Upper lobe of left lung (tissue), 6 donors: ENCODE measurements around the gene CRYBG1. TPM values are rescaled to one million over a fixed set of nuclear protein-coding genes. Genes with fewer than 3 reads are reported as not detected.

Source experiments
- ATAC-seq, 2 donors: fragments of 200-7000 bp; cut with Tn5 transposase; one replicate each; pipeline ENCODE4 v1.9.1; 2022; ENCODE audit warnings: mild to moderate bottlenecking in 2 of 2, moderate library complexity in 2 of 2; ENCODE audit not compliant: low FRiP score in 2 of 2
- DNase-seq, 2 donors: peaks; one replicate each; pipeline ENCODE4 v3.0.0-alpha.2; 2019 to 2020
- H3K27ac ChIP-seq, 4 donors: fragments of 200-600 bp; sonication (generic); one replicate each; pipeline ENCODE4 v1.5.1; 2016 to 2019
- H3K27me3 ChIP-seq, 4 donors: fragments of 200-600 bp; sonication (generic); one replicate each; pipeline ENCODE4 v1.5.1; 2017 to 2019
- H3K36me3 ChIP-seq, 4 donors: fragments of 200-600 bp; sonication (generic); one replicate each; pipeline ENCODE4 v1.5.1; 2016 to 2019
- H3K4me1 ChIP-seq, 4 donors: fragments of 200-600 bp; sonication (generic); one replicate each; pipeline ENCODE4 v1.5.1; 2018 to 2019
- H3K4me3 ChIP-seq, 4 donors: fragments of 200-600 bp; sonication (generic); one replicate each; pipeline ENCODE4 v1.5.1; 2017 to 2019; ENCODE audit warnings: mild to moderate bottlenecking in 2 of 4, moderate library complexity in 1 of 4
- H3K9me3 ChIP-seq, 4 donors: fragments of 200-600 bp; sonication (generic); one replicate each; pipeline ENCODE4 v1.5.1; 2018 to 2019
- EP300 ChIP-seq, 4 donors: sonication (generic); formaldehyde crosslinking; IDR thresholded peaks; one replicate each; pipeline ENCODE4 v1.5.1; 2017; ENCODE audit warnings: antibody characterized with exemption in 4 of 4, control low read depth in 2 of 4
- POLR2A ChIP-seq, 4 donors: fragments of 450-650 bp; IDR thresholded peaks; one replicate each; pipeline ENCODE4 v1.5.1; 2016 to 2017; ENCODE audit warnings: antibody characterized with exemption in 4 of 4, mild to moderate bottlenecking in 2 of 4
- POLR2AphosphoS5 ChIP-seq, 2 donors: sonication (generic); formaldehyde crosslinking; IDR thresholded peaks; one replicate each; pipeline ENCODE4 v1.5.1; 2017; ENCODE audit warnings: antibody characterized with exemption in 2 of 2
- WGBS, 2 donors: methylation state at CpG; one replicate each; pipeline ENCODE4 v1.1.5; 2017 to 2018; 5-methylcytosine and 5-hydroxymethylcytosine counted together
- total RNA-seq, 6 donors: library from RNA; depleted of rRNA in 4 of 6; stranded (reverse); fragments of >200 nt in 4 of 6; gene quantifications; one replicate each; pipeline versions ENCODE4 v1.1.0 to v1.2.1, GENCODE V29; 2016 to 2021
- TF ChIP-seq, protein P1 (sequence below), 6 experiments: fragments of 450-650 bp in 4 of 6; fragments of 200-600 bp in 2 of 6; sonication (generic) in 2 of 6; IDR thresholded peaks; one replicate each; pipeline ENCODE4 v1.5.1; 2016 to 2019; ENCODE audit warnings: antibody characterized with exemption in 6 of 6
- donor health status: DM: no; HTN: no; CAD: no; lungs with moderate emphysema.
- donor health status: DM: no; HTN: yes; CAD: no; lungs with severe emphysema.

Gene CRYBG1
- total RNA-seq, 6 donors from 2014 or later = 17.8 to 35.1 (median 25.5) TPM

DNA sequence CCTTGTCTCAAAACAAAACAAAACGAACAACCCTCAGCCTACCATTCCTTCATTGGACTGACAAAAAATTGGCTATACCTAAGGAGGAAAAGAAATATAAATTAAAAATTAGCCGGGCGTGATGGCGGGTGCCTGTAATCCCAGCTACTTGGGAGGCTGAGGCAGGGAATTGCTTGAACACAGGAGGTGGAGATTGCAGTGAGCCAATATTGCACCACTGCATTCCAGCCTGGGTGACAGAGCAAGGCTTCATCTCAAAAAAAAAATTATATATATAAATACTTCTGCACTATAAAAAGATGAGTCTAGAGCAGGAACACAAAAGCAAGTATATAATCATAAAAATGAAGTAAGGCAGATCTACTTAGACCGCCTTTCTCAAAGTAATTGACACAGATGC lies 109.8 kb downstream of the CRYBG1 start:
- Histone ChIP-seq H3K36me3 (no peaks in the 10 kb centered on the region), H3K4me1 (no peaks in the 10 kb centered on the region), H3K27ac (no peak overlapping the region), H3K9me3 (no peaks in the 10 kb centered on the region), H3K4me3 (no peak overlapping the region), H3K27me3 (no peaks in the 10 kb centered on the region)
- TF ChIP-seq POLR2A (IDR thresholded peaks at IDR 0.05) (no peak), POLR2AphosphoS5 (IDR thresholded peaks at IDR 0.05) (no peak), EP300 (IDR thresholded peaks at IDR 0.05) (no peak)
- TF ChIP-seq, protein P1, sequence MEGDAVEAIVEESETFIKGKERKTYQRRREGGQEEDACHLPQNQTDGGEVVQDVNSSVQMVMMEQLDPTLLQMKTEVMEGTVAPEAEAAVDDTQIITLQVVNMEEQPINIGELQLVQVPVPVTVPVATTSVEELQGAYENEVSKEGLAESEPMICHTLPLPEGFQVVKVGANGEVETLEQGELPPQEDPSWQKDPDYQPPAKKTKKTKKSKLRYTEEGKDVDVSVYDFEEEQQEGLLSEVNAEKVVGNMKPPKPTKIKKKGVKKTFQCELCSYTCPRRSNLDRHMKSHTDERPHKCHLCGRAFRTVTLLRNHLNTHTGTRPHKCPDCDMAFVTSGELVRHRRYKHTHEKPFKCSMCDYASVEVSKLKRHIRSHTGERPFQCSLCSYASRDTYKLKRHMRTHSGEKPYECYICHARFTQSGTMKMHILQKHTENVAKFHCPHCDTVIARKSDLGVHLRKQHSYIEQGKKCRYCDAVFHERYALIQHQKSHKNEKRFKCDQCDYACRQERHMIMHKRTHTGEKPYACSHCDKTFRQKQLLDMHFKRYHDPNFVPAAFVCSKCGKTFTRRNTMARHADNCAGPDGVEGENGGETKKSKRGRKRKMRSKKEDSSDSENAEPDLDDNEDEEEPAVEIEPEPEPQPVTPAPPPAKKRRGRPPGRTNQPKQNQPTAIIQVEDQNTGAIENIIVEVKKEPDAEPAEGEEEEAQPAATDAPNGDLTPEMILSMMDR (IDR thresholded peaks at IDR 0.05) = no peak
- whole genome bisulfite sequencing, 2 donors = 91% methylated on average over 5 of the region's 5 CpGs
- ATAC-seq (no peak), DNase-seq (no peak)

DNA sequence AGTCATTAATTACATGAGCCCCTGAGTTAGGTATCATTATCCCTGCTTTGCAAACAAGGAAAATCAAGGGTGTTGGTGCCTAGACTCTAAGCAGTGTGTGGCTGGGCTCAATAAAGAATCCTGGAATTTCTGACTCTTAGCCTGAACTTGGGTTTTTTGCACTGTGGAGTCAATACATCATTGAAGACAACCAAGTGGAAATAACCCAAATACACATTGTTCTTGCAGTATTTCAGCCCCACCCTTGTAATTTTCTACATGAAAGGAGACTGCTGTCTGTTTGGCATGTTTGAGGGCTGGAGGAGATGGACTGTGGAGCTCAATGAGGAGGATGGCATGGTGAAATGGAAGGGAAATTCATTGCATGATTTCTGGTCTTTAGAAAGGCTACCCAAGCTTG lies 110.3 kb downstream of the CRYBG1 start:
- H3K9me3 ChIP-seq = no peaks in the 10 kb centered on the region
- TF ChIP-seq POLR2A (IDR thresholded peaks at IDR 0.05) (no peak), POLR2AphosphoS5 (IDR thresholded peaks at IDR 0.05) (no peak), EP300 (IDR thresholded peaks at IDR 0.05) (no peak)
- TF ChIP-seq, protein P1 (IDR thresholded peaks at IDR 0.05) = no peak
- DNase-seq (no peak), ATAC-seq (no peak)
- no peak overlapping the region for H3K27ac ChIP-seq
- no peak overlapping the region for H3K4me3 ChIP-seq
- H3K27me3 ChIP-seq = no peaks in the 10 kb centered on the region
- H3K36me3 ChIP-seq = no peaks in the 10 kb centered on the region
- no peaks in the 10 kb centered on the region for H3K4me1 ChIP-seq

DNA sequence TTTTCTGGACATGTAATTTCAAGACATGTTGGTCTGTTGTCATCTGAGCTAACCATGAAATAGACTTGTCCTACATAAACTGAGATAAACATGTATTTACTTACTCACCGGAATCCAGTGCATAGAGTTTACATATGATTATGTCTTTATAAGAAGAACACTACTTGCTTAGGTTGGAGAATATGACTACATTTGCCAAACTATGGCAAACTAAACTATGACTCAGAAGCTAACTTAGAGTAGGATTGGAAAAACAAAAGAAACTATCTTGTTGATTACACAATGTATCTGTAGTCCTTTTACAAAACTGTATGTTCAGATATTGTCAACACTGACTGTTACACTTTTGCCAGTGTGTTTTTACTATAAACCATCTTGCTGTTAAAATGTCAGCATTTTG lies 113.3 kb downstream of the CRYBG1 start:
- 88 to 100% methylated on average over 1 of the region's 1 CpG for WGBS, 2 donors
- TF ChIP-seq POLR2AphosphoS5 (IDR thresholded peaks at IDR 0.05) (no peak), POLR2A (IDR thresholded peaks at IDR 0.05) (no peak), EP300 (IDR thresholded peaks at IDR 0.05) (no peak)
- TF ChIP-seq, protein P1 (IDR thresholded peaks at IDR 0.05) = no peak
- Histone ChIP-seq H3K27ac (no peak overlapping the region), H3K36me3 (no peaks in the 10 kb centered on the region), H3K4me3 (no peak overlapping the region), H3K4me1 (no peaks in the 10 kb centered on the region), H3K9me3 (no peaks in the 10 kb centered on the region), H3K27me3 (no peaks in the 10 kb centered on the region)
- ATAC-seq (no peak), DNase-seq (no peak)

DNA sequence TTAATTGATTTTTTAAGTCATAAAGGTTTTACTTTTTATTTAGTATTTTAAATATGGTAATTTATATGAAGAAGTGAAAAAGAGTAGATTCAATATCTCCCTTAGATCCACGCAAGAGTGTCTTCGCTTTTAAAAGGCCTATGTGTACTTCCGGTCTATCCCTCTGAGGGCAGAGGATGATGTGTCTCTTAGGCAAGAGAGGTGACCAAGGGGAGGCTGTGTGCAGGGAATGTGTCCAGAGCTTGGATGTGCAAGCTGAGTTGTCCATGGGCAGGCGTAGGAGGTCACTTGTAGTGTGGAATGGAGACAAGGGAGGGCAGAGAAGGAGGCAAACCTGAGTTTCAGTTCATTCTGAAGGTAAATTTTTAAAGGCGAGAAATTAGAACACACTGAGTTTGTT lies 113.9 kb downstream of the CRYBG1 start:
- no peak overlapping the region for H3K27ac ChIP-seq
- H3K36me3 ChIP-seq = no peaks in the 10 kb centered on the region
- no peak for DNase-seq
- H3K9me3 ChIP-seq = no peaks in the 10 kb centered on the region
- no peak overlapping the region for H3K4me3 ChIP-seq
- no peaks in the 10 kb centered on the region for H3K4me1 ChIP-seq
- ATAC-seq = no peak
- H3K27me3 ChIP-seq = no peaks in the 10 kb centered on the region
- no peak for TF ChIP-seq POLR2AphosphoS5 (IDR thresholded peaks at IDR 0.05)
- no peak for TF ChIP-seq POLR2A (IDR thresholded peaks at IDR 0.05)
- TF ChIP-seq, protein P1 (IDR thresholded peaks at IDR 0.05) = no peak
- TF ChIP-seq EP300 (IDR thresholded peaks at IDR 0.05) = no peak
- WGBS, 2 donors = 89 to 92% methylated on average over 5 of the region's 5 CpGs

DNA sequence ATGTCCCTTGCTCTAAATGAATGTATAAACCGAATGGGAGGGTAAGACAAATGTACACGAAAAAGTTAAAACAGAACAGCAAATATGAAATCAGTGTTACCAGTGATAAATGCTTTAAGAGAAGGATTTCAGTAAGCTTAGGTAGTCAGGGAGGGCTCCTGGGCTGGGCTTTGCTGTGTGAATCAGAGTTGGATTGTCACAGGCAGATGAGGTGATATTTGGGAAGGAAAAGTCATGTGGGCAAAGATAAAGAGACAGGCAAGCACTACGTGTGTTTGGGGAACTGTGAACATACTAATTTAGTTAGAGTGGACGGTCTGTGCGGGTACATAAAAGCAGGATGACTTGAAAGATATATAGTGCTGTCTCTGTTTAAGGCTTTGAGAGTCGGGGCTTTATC lies 114.8 kb downstream of the CRYBG1 start:
- Histone ChIP-seq H3K36me3 (no peaks in the 10 kb centered on the region), H3K4me3 (no peak overlapping the region), H3K27ac (no peak overlapping the region), H3K9me3 (no peaks in the 10 kb centered on the region), H3K4me1 (no peaks in the 10 kb centered on the region), H3K27me3 (no peaks in the 10 kb centered on the region)
- TF ChIP-seq POLR2AphosphoS5 (IDR thresholded peaks at IDR 0.05) (no peak), EP300 (IDR thresholded peaks at IDR 0.05) (no peak), POLR2A (IDR thresholded peaks at IDR 0.05) (no peak)
- TF ChIP-seq, protein P1 (IDR thresholded peaks at IDR 0.05) = no peak
- DNase-seq (no peak), ATAC-seq (no peak)
- 67 to 75% methylated on average over 6 of the region's 6 CpGs for WGBS, 2 donors
